Hippocampal formation (tissue), 2 donors: ENCODE data around the gene NT5E.

Experiments
- DNase-seq, 2 donors: peaks; one replicate each; lab custom pipeline; 2025; lab: John Stamatoyannopoulos, UW

NT5E gene

GRCh38 chr6:85421972-85422371 is 27.9 kb upstream of the NT5E start:
- no peak for DNase-seq

GRCh38 chr6:85422996-85423395 is 26.9 kb upstream of the NT5E start:
- no peak for DNase-seq

GRCh38 chr6:85424981-85425380 is 24.9 kb upstream of the NT5E start:
- no peak for DNase-seq

GRCh38 chr6:85425997-85426396 is 23.9 kb upstream of the NT5E start:
- no peak for DNase-seq

GRCh38 chr6:85428486-85428885 is 21.4 kb upstream of the NT5E start:
- no peak for DNase-seq

GRCh38 chr6:85429346-85429745 is 20.5 kb upstream of the NT5E start:
- no peak for DNase-seq

- no peak for DNase-seq
Measured at GRCh38 chr6:85431271-85431670, 18.6 kb upstream of the NT5E start.

GRCh38 chr6:85432554-85432953 is 17.3 kb upstream of the NT5E start:
- no peak for DNase-seq

- no peak for DNase-seq
Measured at GRCh38 chr6:85435851-85436250, 14.0 kb upstream of the NT5E start.

- DNase-seq, result no peak
Measured at GRCh38 chr6:85436411-85436810, 13.5 kb upstream of the NT5E start.

- no peak for DNase-seq
Measured at GRCh38 chr6:85436939-85437495, 12.9 kb upstream of the NT5E start.

- no peak for DNase-seq
Measured at GRCh38 chr6:85443349-85444117, 6.3 kb upstream of the NT5E start.

- no peak for DNase-seq
Measured at GRCh38 chr6:85449388-85449817, 480 bp upstream of the NT5E start.

GRCh38 chr6:85451565-85452306 is 1.9 kb downstream of the NT5E start:
- DNase-seq, result no peak

GRCh38 chr6:85452441-85452881 is 2.6 kb downstream of the NT5E start:
- DNase-seq, result no peak

GRCh38 chr6:85453052-85453451 is 3.2 kb downstream of the NT5E start:
- DNase-seq, result no peak

- DNase-seq, result no peak
Measured at GRCh38 chr6:85453490-85453889, 3.6 kb downstream of the NT5E start.

- no peak for DNase-seq
Measured at GRCh38 chr6:85455471-85456026, 5.7 kb downstream of the NT5E start.

- no peak for DNase-seq
Measured at GRCh38 chr6:85456782-85457181, 6.9 kb downstream of the NT5E start.

GRCh38 chr6:85458184-85458583 is 8.3 kb downstream of the NT5E start:
- no peak for DNase-seq

GRCh38 chr6:85458782-85459181 is 8.9 kb downstream of the NT5E start:
- DNase-seq, result no peak

GRCh38 chr6:85459224-85459901 is 9.5 kb downstream of the NT5E start:
- DNase-seq, result no peak
